Caco-2 (cell line): ENCODE results near the gene COL13A1. TPM values are rescaled to one million over a fixed set of nuclear protein-coding genes. Genes with fewer than 3 reads are reported as not detected.

Source experiments
- BruUV-seq: library from RNA; stranded (reverse); fragments of 400-500 nt; replicated peaks from 2 replicates; lab custom pipeline; 2021; lab: Mats Ljungman, UMichigan
- CTCF ChIA-PET: fragments of 300-600 bp; sonication (Branson Sonifier 250); formaldehyde crosslinking; loops from one replicate; lab custom pipeline; 2022; ENCODE audit warnings: antibody characterized with exemption; lab: Charles Lee
- POLR2A ChIA-PET: fragments of 300-600 bp; sonication (Branson Sonifier 250); formaldehyde crosslinking; loops from one replicate; lab custom pipeline; 2022; ENCODE audit warnings: antibody characterized with exemption; lab: Charles Lee
- DNase-seq, 2 experiments: peaks; one replicate each; pipeline versions ENCODE4 v3.0.0 to v3.0.0-alpha.2; 2020 to 2022
- H3K27me3 ChIP-seq: replicated peaks from 2 replicates; pipeline ENCODE4 v1.6.0; 2011; ENCODE audit warnings: low read length; ENCODE audit not compliant: control insufficient read depth, insufficient read depth
- H3K36me3 ChIP-seq: 2 replicates; pipeline ENCODE4 v1.5.1; 2011; ENCODE audit warnings: low read length; ENCODE audit not compliant: control insufficient read depth, insufficient read depth
- H3K4me1 ChIP-seq: fragments of 250-450 bp; sonication (Bioruptor Pico); 2 replicates; pipeline ENCODE4 v1.5.1; 2020; ENCODE audit warnings: mild to moderate bottlenecking
- H3K4me3 ChIP-seq: 2 replicates; pipeline ENCODE4 v1.5.1; 2011; ENCODE audit warnings: low read depth, mild to moderate bottlenecking, control low read depth, low read length
- H3K9me3 ChIP-seq: fragments of 250-450 bp; sonication (Bioruptor Pico); 2 replicates; pipeline ENCODE4 v1.5.1; 2020; ENCODE audit warnings: mild to moderate bottlenecking, moderate library complexity
- H3K27ac Mint-ChIP-seq: one replicate; pipeline ENCODE4 v1.8.0; 2022; ENCODE audit warnings: mixed read lengths; ENCODE audit not compliant: unreplicated experiment
- H3K27me3 Mint-ChIP-seq: one replicate; pipeline ENCODE4 v1.8.0; 2022; ENCODE audit warnings: mixed read lengths; ENCODE audit not compliant: insufficient read depth, unreplicated experiment
- H3K36me3 Mint-ChIP-seq: one replicate; pipeline ENCODE4 v1.8.0; 2022; ENCODE audit warnings: mild to moderate bottlenecking, mixed read lengths; ENCODE audit not compliant: insufficient read depth, unreplicated experiment
- H3K4me1 Mint-ChIP-seq: one replicate; pipeline ENCODE4 v1.8.0; 2022; ENCODE audit warnings: low read depth, mixed read lengths; ENCODE audit not compliant: unreplicated experiment
- H3K4me3 Mint-ChIP-seq: one replicate; pipeline ENCODE4 v1.8.0; 2022; ENCODE audit warnings: mild to moderate bottlenecking, moderate library complexity, mixed read lengths; ENCODE audit not compliant: unreplicated experiment
- H3K9me3 Mint-ChIP-seq: one replicate; pipeline ENCODE4 v1.8.0; 2022; ENCODE audit warnings: mixed read lengths; ENCODE audit not compliant: unreplicated experiment
- intact Hi-C: fragments of 100-400 bp; cut with micrococcal nuclease; formaldehyde crosslinking; loops from one replicate; pipeline ENCODE4 v1.10.0; 2022; ENCODE audit not compliant: unreplicated experiment
- total RNA-seq: library from RNA; stranded (reverse); gene quantifications from 2 replicates; pipeline ENCODE4 v1.2.3, GENCODE V29; 2022
- TF ChIP-seq, protein P1 (sequence below), 2 experiments: fragments of 200-600 bp in 1 of 2; IDR thresholded peaks; 1 replicate in 1 of 2; 2 replicates in 1 of 2; pipeline versions ENCODE4 v1.5.1 to v1.8.0; 2011 to 2022; ENCODE audit warnings: antibody characterized with exemption in 1 of 2, control low read depth in 1 of 2, inconsistent platforms in 1 of 2, low read depth in 1 of 2, low read length in 1 of 2, mild to moderate bottlenecking in 1 of 2, moderate library complexity in 1 of 2; ENCODE audit not compliant: insufficient read depth in 1 of 2, severe bottlenecking in 1 of 2, unreplicated experiment in 1 of 2

COL13A1 gene
- total RNA-seq, 1 experiment from 2014 or later, result not detected

DNA sequence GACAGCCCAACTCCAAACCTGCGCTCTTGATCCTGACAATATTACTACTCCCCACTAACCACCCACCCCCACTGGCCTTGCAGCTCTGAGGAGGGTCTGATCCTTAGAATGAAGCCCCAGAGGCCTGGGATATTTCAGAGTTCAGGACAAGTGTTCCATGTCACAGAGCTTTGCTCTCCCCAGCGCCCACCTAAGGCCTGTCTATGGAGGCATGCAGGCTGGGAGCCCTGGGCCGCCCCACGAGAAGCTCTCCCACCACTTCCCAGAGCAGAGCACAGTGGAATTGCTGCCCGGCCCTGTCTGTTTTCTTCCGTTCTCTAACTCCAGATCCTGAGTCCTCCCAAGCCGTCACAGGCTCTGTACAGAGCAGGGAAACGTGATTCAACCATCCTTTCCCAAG, 74.6 kb downstream of the COL13A1 start:
- Mint-ChIP-seq H3K27ac (no peak overlapping the region), H3K4me1 (no peaks in the 10 kb centered on the region), H3K9me3 (no peaks in the 10 kb centered on the region), H3K4me3 (no peak overlapping the region), H3K27me3 (peaks cover 37% of the 10 kb centered on the region), H3K36me3 (no peaks in the 10 kb centered on the region)
- no TSS peak for BruUV-seq
- intact Hi-C loops, result no loop called here
- ChIA-PET CTCF (interaction anchor here (0.6 to 1.6 kb wide), 2 partner anchors 35 to 38 kb away, joined by 3 to 8 read pairs; no protein-coding TSS in a partner anchor), POLR2A (no interaction called here)
- no peaks in the 10 kb centered on the region for H3K9me3 ChIP-seq
- DNase-seq, result no peak
- no peak overlapping the region for H3K4me3 ChIP-seq
- no peaks in the 10 kb centered on the region for H3K4me1 ChIP-seq
- H3K27me3 ChIP-seq, result no peaks in the 10 kb centered on the region; the same call in none of the 2 replicates
- H3K36me3 ChIP-seq, result no peaks in the 10 kb centered on the region
- TF ChIP-seq, protein P1, sequence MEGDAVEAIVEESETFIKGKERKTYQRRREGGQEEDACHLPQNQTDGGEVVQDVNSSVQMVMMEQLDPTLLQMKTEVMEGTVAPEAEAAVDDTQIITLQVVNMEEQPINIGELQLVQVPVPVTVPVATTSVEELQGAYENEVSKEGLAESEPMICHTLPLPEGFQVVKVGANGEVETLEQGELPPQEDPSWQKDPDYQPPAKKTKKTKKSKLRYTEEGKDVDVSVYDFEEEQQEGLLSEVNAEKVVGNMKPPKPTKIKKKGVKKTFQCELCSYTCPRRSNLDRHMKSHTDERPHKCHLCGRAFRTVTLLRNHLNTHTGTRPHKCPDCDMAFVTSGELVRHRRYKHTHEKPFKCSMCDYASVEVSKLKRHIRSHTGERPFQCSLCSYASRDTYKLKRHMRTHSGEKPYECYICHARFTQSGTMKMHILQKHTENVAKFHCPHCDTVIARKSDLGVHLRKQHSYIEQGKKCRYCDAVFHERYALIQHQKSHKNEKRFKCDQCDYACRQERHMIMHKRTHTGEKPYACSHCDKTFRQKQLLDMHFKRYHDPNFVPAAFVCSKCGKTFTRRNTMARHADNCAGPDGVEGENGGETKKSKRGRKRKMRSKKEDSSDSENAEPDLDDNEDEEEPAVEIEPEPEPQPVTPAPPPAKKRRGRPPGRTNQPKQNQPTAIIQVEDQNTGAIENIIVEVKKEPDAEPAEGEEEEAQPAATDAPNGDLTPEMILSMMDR (IDR thresholded peaks at IDR 0.05; ENCODE audit: insufficient read depth in 1 of 2, low read depth in 1 of 2, low read length in 1 of 2, severe bottlenecking in 1 of 2, unreplicated experiment in 1 of 2), result no peak

DNA sequence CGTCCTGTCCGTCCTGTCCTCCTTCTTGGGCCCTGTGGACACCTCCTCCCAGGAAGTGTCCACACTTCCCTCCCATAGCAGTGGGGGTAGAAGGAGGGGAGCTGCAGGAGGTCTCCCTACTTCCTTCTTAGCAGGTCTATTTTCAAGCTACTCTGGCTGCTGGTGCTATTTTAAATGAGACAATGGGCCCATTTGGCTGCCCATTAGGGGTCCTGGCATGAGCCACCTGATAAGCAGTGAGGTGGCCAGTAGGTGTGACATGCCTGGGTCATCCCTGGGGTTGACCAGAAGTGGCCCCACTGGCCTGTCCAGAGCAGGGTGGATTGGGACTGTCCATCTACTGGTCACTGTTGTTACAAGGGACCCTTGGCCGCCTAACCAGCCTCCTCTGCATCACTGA, 75.2 kb downstream of the COL13A1 start:
- H3K27ac Mint-ChIP-seq, result no peak overlapping the region
- H3K4me3 Mint-ChIP-seq, result no peak overlapping the region
- no peaks in the 10 kb centered on the region for H3K4me1 Mint-ChIP-seq
- ChIA-PET CTCF (no interaction called here), POLR2A (no interaction called here)
- no TSS peak for BruUV-seq
- TF ChIP-seq, protein P1 (IDR thresholded peaks at IDR 0.05; ENCODE audit: insufficient read depth in 1 of 2, low read depth in 1 of 2, low read length in 1 of 2, severe bottlenecking in 1 of 2, unreplicated experiment in 1 of 2), result no peak
- Histone ChIP-seq H3K4me1 (no peaks in the 10 kb centered on the region), H3K9me3 (no peaks in the 10 kb centered on the region), H3K36me3 (no peaks in the 10 kb centered on the region), H3K27me3 (no peaks in the 10 kb centered on the region; the same call in none of the 2 replicates), H3K4me3 (no peak overlapping the region)
- no peaks in the 10 kb centered on the region for H3K36me3 Mint-ChIP-seq
- intact Hi-C loops, result no loop called here
- no peak for DNase-seq
- H3K9me3 Mint-ChIP-seq, result no peaks in the 10 kb centered on the region
- H3K27me3 Mint-ChIP-seq, result peaks cover 35% of the 10 kb centered on the region

DNA sequence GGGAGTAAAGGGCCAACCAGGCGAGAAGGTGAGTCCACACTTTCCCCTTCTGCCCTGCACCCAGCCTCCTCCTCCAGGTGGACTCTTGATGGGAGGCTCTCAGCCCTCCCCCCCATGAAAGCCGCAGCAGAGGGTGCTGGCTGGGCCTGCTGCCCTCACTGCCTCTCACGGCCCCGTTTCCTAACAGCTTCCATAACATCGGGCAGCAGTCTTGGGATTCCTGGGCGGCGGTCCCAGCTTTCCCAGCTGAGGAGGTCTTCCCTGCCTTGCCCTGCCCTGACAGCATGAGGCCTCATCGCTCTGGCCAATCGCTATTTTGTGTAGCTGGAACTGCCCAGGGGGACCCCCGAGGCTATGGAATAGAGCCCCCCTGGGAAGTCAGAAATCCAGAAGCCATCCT, 76.3 kb downstream of the COL13A1 start:
- Mint-ChIP-seq H3K4me3 (no peak overlapping the region), H3K36me3 (no peaks in the 10 kb centered on the region), H3K4me1 (no peaks in the 10 kb centered on the region), H3K9me3 (no peaks in the 10 kb centered on the region), H3K27ac (no peak overlapping the region), H3K27me3 (peaks cover 25% of the 10 kb centered on the region)
- ChIA-PET CTCF (interaction anchor here (0.6 kb wide), 2 partner anchors 10 to 35 kb away, joined by 3 read pairs; no protein-coding TSS in a partner anchor), POLR2A (no interaction called here)
- H3K4me1 ChIP-seq, result no peaks in the 10 kb centered on the region
- no peaks in the 10 kb centered on the region for H3K9me3 ChIP-seq
- no TSS peak for BruUV-seq
- TF ChIP-seq, protein P1 (IDR thresholded peaks at IDR 0.05; ENCODE audit: insufficient read depth in 1 of 2, low read depth in 1 of 2, low read length in 1 of 2, severe bottlenecking in 1 of 2, unreplicated experiment in 1 of 2), result no peak
- intact Hi-C loops, result no loop called here
- no peaks in the 10 kb centered on the region for H3K36me3 ChIP-seq
- no peak overlapping the region for H3K4me3 ChIP-seq
- DNase-seq, result no peak
- H3K27me3 ChIP-seq, result no peaks in the 10 kb centered on the region; the same call in none of the 2 replicates
